ENCODE data around the gene UGT1A10.

GRCh38 chr2:233758141-233758540, 121.9 kb downstream of the UGT1A10 start:
- TF ChIP-seq CTCF (IDR thresholded peaks at IDR 0.05) (no peak), POLR2A (IDR thresholded peaks at IDR 0.05) (no peak)
